MM.1S (cell line): ENCODE results near the gene TMEM63B.

Experiments used
- DNase-seq: peaks from one replicate; pipeline ENCODE4 v3.0.0-alpha.2; 2015
- H2AFZ ChIP-seq: fragments of 300-600 bp; sonication (generic); 2 replicates; pipeline ENCODE4 v1.6.0; 2016; ENCODE audit warnings: antibody characterized with exemption, low read length
- H3F3A ChIP-seq: fragments of 300-600 bp; sonication (generic); 2 replicates; pipeline ENCODE4 v1.6.1; 2016; ENCODE audit warnings: mild to moderate bottlenecking, antibody characterized with exemption, low read length, moderate library complexity, mixed read lengths; ENCODE audit not compliant: insufficient read depth
- H3K27ac ChIP-seq: fragments of 300-600 bp; sonication (generic); 2 replicates; pipeline ENCODE4 v1.5.1; 2016; ENCODE audit warnings: mild to moderate bottlenecking, low read length
- H3K27me3 ChIP-seq: fragments of 300-600 bp; sonication (generic); replicated peaks from 2 replicates; pipeline ENCODE4 v1.6.0; 2016; ENCODE audit warnings: low read length; ENCODE audit not compliant: insufficient read depth
- H3K36me3 ChIP-seq: fragments of 300-600 bp; sonication (generic); replicated peaks from 2 replicates; pipeline ENCODE4 v1.6.1; 2016; ENCODE audit warnings: mild to moderate bottlenecking, low read length, mixed read lengths; ENCODE audit not compliant: insufficient read depth
- H3K4me1 ChIP-seq: fragments of 300-600 bp; sonication (generic); 2 replicates; pipeline ENCODE4 v1.6.1; 2016; ENCODE audit warnings: low read length, mixed read lengths
- H3K4me2 ChIP-seq: fragments of 300-600 bp; sonication (generic); 2 replicates; pipeline ENCODE4 v1.6.0; 2016; ENCODE audit warnings: low read depth, low read length
- H3K4me3 ChIP-seq: fragments of 300-600 bp; sonication (generic); 2 replicates; pipeline ENCODE4 v1.5.1; 2016; ENCODE audit warnings: low read length, mixed read lengths
- H3K79me2 ChIP-seq: fragments of 300-600 bp; sonication (generic); 2 replicates; pipeline ENCODE4 v1.6.1; 2016; ENCODE audit warnings: mixed run types, low read length, mixed read lengths
- H3K9ac ChIP-seq: fragments of 300-600 bp; sonication (generic); 2 replicates; pipeline ENCODE4 v1.6.1; 2016; ENCODE audit warnings: low read length, mixed read lengths
- H3K9me2 ChIP-seq: fragments of 300-600 bp; sonication (generic); replicated peaks from 2 replicates; pipeline ENCODE4 v1.6.1; 2016; ENCODE audit warnings: mild to moderate bottlenecking, low read length, mixed read lengths; ENCODE audit not compliant: insufficient read depth
- H3K9me3 ChIP-seq: fragments of 300-600 bp; sonication (generic); replicated peaks from 2 replicates; pipeline ENCODE4 v1.6.1; 2016; ENCODE audit warnings: mild to moderate bottlenecking, low read length, mixed read lengths; ENCODE audit not compliant: insufficient read depth
- H4K20me1 ChIP-seq: fragments of 300-600 bp; sonication (generic); 2 replicates; pipeline ENCODE4 v1.6.1; 2016; ENCODE audit warnings: mild to moderate bottlenecking, low read length, moderate library complexity, mixed read lengths; ENCODE audit not compliant: insufficient read depth
- CTCF ChIP-seq: fragments of 300-600 bp; sonication (generic); IDR thresholded peaks from 2 replicates; pipeline ENCODE4 v1.5.1; 2016; ENCODE audit warnings: antibody characterized with exemption, low read length, mixed read lengths
- EZH2 ChIP-seq: fragments of 300-600 bp; sonication (generic); optimal IDR thresholded peaks from 2 replicates; pipeline ENCODE3; 2017; ENCODE audit warnings: low read depth, mild to moderate bottlenecking, antibody characterized with exemption, low read length, mixed read lengths
- EZH2phosphoT487 ChIP-seq: fragments of 300-600 bp; sonication (generic); IDR thresholded peaks from 2 replicates; pipeline ENCODE4 v1.6.1; 2018; ENCODE audit warnings: antibody characterized with exemption, low read length

The TMEM63B gene

GRCh38 chr6:44115866-44116265, 11.5 kb upstream of the TMEM63B start:
- DNase-seq: peak; percentile 88
- Histone ChIP-seq H3K9ac (peak overlapping the region; percentile 33), H3K4me2 (peak overlapping the region; percentile 79), H3K4me3 (no peak overlapping the region), H2AFZ (no peak overlapping the region), H3K27ac (peak overlapping the region; percentile 81), H3K4me1 (peaks cover 71% of the 10 kb centered on the region), H3K9me2 (no peaks in the 10 kb centered on the region), H3K27me3 (no peaks in the 10 kb centered on the region), H3K36me3 (no peaks in the 10 kb centered on the region), H3F3A (peaks cover 46% of the 10 kb centered on the region), H4K20me1 (peaks cover 20% of the 10 kb centered on the region), H3K79me2 (peaks cover 81% of the 10 kb centered on the region), H3K9me3 (no peaks in the 10 kb centered on the region)
- TF ChIP-seq CTCF: no peak
- no peak for TF ChIP-seq EZH2phosphoT487
- no peak for TF ChIP-seq EZH2

GRCh38 chr6:44116641-44117382, 10.5 kb upstream of the TMEM63B start:
- Histone ChIP-seq H3F3A (peaks cover 38% of the 10 kb centered on the region), H3K27ac (peak overlapping the region; percentile 81), H3K79me2 (peaks cover 81% of the 10 kb centered on the region), H2AFZ (no peak overlapping the region), H3K4me2 (peak overlapping the region; percentile 65), H4K20me1 (peaks cover 27% of the 10 kb centered on the region), H3K4me1 (peaks cover 62% of the 10 kb centered on the region), H3K4me3 (0 out of 2 replicates have a peak overlapping the region, but pooled peaks have one; percentile 12), H3K27me3 (no peaks in the 10 kb centered on the region), H3K9me3 (no peaks in the 10 kb centered on the region), H3K9ac (no peak overlapping the region), H3K9me2 (no peaks in the 10 kb centered on the region), H3K36me3 (no peaks in the 10 kb centered on the region)
- no peak for TF ChIP-seq EZH2
- no peak for DNase-seq

DNA sequence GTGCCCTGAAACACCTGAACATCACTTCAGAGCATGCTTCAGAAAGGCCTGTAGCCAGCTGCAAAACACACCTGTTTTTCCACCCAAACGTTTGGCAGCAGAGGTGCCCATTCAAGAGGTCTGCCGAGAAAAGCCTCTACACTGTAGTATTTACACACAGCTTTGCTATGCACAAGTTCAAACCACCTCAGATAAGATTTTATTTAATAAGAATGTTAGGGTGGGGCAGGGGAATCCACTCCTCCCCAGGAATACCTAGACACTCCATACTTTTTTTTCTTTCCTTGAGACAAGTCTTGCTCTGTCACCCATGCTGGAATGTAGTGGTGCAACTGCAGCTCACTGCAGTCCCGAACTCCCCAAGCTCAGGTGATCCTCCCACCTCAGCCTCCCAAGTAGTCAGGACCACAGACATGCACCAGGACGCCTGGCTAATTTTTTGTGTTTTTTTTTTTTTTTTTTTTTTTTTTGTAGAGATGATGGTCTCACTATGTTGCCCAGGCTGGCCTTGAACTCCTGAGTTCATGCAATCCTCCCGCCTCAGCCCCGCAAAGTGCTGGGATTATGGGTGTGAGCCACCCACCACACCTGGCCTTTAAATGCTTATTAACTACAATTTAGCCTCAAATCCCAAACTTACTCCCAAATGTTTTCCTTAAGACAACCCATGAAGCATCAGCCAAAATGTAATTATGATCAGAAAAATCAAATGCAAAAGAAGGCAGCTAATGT, 9.8 kb upstream of the TMEM63B start:
- no peaks in the 10 kb centered on the region for H3K36me3 ChIP-seq
- H3K79me2 ChIP-seq: peaks cover 87% of the 10 kb centered on the region
- H3K9ac ChIP-seq: no peak overlapping the region

More for the DNA sequence above, 9.8 kb upstream of the TMEM63B start:
- H3K4me2 ChIP-seq: peak overlapping the region; percentile 65
- H3K27ac ChIP-seq: peak overlapping the region; percentile 81; the same call in 1 of the 2 replicates
- H3F3A ChIP-seq: peaks cover 30% of the 10 kb centered on the region
- DNase-seq: peak; percentile 36
- H4K20me1 ChIP-seq: peaks cover 35% of the 10 kb centered on the region
- H3K27me3 ChIP-seq: no peaks in the 10 kb centered on the region
- H3K4me1 ChIP-seq: peaks cover 58% of the 10 kb centered on the region
- H2AFZ ChIP-seq: no peak overlapping the region
- no peaks in the 10 kb centered on the region for H3K9me3 ChIP-seq
- TF ChIP-seq EZH2phosphoT487 (no peak), EZH2 (no peak), CTCF (no peak)
- no peak overlapping the region for H3K4me3 ChIP-seq
- no peaks in the 10 kb centered on the region for H3K9me2 ChIP-seq
